ENCODE measurements around the gene CHAF1B. TPM values are rescaled to one million over a fixed set of nuclear protein-coding genes. Genes with fewer than 3 reads are reported as not detected.

CHAF1B gene
- total RNA-seq, 2 experiments from 2014 or later: 4.5 to 4.8 TPM

DNA sequence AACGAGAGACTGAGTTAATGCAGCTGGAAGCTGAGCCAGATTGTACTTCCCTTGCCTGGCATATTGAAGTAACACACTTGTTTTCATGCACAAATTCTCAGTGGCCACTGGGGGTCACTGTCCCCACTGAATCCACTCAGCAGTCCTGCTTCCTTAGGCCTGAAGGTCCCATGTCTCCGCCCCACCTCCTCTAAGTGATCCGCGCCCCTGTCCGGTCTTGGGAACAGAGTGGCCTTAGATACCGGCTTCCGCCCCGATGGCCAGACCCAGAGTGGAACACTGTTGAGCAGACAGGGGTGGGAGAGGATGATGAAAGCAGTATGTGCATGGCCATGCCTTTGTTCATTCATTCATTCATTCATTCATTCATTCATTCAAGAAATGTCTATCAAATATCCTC lies 34.8 kb downstream of the CHAF1B start:
- Histone ChIP-seq H3K4me3 (ENCODE audit: low read length) (no peak overlapping the region), H3K27ac (ENCODE audit: low read depth in 1 of 2, low read length in 2 of 2) (no peak overlapping the region), H3K9me3 (ENCODE audit: control insufficient read depth in 1 of 2, insufficient read depth in 1 of 2, low read length in 2 of 2) (no peaks in the 10 kb centered on the region), H3K36me3 (ENCODE audit: insufficient read depth, low read length) (peaks cover 7% of the 10 kb centered on the region), H3K4me1 (ENCODE audit: insufficient read depth, low read length) (no peaks in the 10 kb centered on the region), H3K27me3 (ENCODE audit: control insufficient read depth in 1 of 2, insufficient read depth in 2 of 2, low read length in 2 of 2) (no peaks in the 10 kb centered on the region)
- TF ChIP-seq, protein P1, sequence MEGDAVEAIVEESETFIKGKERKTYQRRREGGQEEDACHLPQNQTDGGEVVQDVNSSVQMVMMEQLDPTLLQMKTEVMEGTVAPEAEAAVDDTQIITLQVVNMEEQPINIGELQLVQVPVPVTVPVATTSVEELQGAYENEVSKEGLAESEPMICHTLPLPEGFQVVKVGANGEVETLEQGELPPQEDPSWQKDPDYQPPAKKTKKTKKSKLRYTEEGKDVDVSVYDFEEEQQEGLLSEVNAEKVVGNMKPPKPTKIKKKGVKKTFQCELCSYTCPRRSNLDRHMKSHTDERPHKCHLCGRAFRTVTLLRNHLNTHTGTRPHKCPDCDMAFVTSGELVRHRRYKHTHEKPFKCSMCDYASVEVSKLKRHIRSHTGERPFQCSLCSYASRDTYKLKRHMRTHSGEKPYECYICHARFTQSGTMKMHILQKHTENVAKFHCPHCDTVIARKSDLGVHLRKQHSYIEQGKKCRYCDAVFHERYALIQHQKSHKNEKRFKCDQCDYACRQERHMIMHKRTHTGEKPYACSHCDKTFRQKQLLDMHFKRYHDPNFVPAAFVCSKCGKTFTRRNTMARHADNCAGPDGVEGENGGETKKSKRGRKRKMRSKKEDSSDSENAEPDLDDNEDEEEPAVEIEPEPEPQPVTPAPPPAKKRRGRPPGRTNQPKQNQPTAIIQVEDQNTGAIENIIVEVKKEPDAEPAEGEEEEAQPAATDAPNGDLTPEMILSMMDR (IDR thresholded peaks at IDR 0.05): peak; percentile 44
- CTCF ChIA-PET: no interaction called here
- intact Hi-C loops (cut with DNase I, micrococcal nuclease): loop anchor here in 1 of 2 experiments (10.0 kb wide), 1 partner anchor 505 kb away; no protein-coding TSS in a partner anchor
- Mint-ChIP-seq H3K27me3 (no peaks in the 10 kb centered on the region), H3K27ac (no peak overlapping the region), H3K9me3 (no peaks in the 10 kb centered on the region), H3K36me3 (ENCODE audit: low read depth) (peaks cover 11% of the 10 kb centered on the region), H3K4me3 (no peak overlapping the region), H3K4me1 (ENCODE audit: low read depth) (no peaks in the 10 kb centered on the region)
- POLR2A ChIA-PET: no interaction called here
- DNase-seq: peak in 11 of 14 experiments; percentile 10 to 64 (median 30)
- ATAC-seq (ENCODE audit: poor library complexity): peak; percentile 49

DNA sequence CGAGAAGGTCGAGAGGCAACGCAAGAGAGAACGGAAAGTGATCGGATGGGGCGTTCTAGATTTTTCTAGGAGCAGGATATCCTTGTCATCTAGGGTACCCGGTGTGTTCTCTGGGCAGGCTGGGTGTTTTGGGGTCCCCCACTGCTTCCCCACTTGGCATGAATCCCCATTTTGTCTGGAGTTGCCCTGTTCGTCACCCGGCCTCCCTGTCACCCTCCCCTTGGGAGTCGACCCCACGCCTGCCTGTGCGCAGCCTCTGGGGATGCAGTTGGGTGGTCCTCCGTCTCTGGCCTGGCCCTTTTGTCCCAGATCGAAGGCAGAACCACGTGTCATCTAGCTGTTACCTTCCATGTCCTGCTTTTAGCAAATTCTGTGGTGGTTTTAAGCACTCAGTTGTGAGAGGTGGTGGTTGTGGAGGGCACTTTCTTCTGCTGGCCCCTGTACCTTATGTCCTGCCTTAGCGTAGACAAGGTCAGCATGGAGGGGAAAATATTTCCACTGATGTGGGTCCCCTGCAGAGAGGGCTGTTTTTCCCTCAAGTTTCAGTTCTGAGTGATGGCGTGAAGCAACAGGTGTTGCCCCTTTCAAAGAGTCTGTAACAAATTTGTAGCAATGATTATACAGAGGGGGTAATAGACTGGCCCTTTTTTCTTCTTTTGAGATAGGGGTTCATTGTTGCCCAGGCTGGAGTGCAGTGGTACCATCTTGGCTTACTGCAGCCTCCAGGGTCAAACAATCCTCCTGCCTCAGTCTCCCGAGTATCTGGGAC lies 35.6 kb downstream of the CHAF1B start:
- DNase-seq (no peak), ATAC-seq (ENCODE audit: poor library complexity) (no peak)
- Mint-ChIP-seq H3K36me3 (ENCODE audit: low read depth) (peaks cover 11% of the 10 kb centered on the region), H3K27ac (no peak overlapping the region), H3K4me3 (no peak overlapping the region), H3K27me3 (no peaks in the 10 kb centered on the region), H3K9me3 (no peaks in the 10 kb centered on the region), H3K4me1 (ENCODE audit: low read depth) (no peaks in the 10 kb centered on the region)
- no peak overlapping the region for H3K4me3 ChIP-seq (ENCODE audit: low read length)
- H3K27me3 ChIP-seq (ENCODE audit: control insufficient read depth in 1 of 2, insufficient read depth in 2 of 2, low read length in 2 of 2): no peaks in the 10 kb centered on the region
- H3K27ac ChIP-seq (ENCODE audit: low read depth in 1 of 2, low read length in 2 of 2): no peak overlapping the region
- intact Hi-C loops (cut with DNase I, micrococcal nuclease): loop anchor here in 1 of 2 experiments (10.0 kb wide), 1 partner anchor 504 kb away; no protein-coding TSS in a partner anchor
- POLR2A ChIA-PET: no interaction called here
- TF ChIP-seq, protein P1 (IDR thresholded peaks at IDR 0.05): no peak
- CTCF ChIA-PET: no interaction called here
- H3K4me1 ChIP-seq (ENCODE audit: insufficient read depth, low read length): no peaks in the 10 kb centered on the region
- no peaks in the 10 kb centered on the region for H3K9me3 ChIP-seq (ENCODE audit: control insufficient read depth in 1 of 2, insufficient read depth in 1 of 2, low read length in 2 of 2)
- H3K36me3 ChIP-seq (ENCODE audit: insufficient read depth, low read length): peaks cover 7% of the 10 kb centered on the region

DNA sequence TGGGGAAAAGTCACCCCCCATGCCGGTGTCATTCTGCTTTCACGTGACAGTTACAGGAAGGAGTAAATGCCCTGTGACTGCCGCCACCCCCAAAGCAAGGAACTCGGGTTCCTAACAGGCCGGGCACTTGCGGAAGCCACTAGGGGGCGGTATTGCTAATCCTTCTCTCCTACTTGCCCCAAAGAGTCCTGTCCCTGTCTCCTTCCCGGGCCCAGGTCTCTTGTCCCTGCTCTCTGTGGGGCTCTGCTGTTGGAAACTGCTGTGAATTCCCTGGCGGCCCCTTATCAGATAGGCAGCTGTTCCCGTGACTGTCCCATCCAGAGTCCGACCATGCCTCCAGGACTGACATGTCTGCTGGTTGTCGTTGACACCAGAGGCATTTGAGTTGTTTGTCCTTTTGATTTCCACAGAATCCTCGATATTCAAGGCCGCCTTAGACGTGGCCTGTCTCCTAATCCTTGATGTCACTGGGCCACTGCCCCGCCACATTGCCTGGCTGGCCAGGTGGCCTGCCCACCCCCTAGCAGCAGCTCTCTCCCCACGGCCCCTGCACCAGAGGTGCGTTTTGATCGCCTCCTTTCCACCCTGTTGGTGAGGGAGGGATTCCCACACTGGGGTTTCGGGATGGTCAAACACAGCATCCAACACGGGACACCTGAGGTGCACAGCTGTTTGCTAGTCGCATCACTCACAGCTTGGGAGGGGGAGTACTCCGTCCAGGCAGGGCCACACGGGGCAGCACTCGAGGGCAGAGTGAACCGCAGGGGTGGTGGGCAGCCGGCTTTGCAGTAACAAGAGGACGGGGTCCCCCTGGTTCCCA lies 37.3 kb downstream of the CHAF1B start:
- no peaks in the 10 kb centered on the region for H3K27me3 ChIP-seq (ENCODE audit: control insufficient read depth in 1 of 2, insufficient read depth in 2 of 2, low read length in 2 of 2)
- H3K9me3 Mint-ChIP-seq: no peaks in the 10 kb centered on the region
- no peak overlapping the region for H3K4me3 Mint-ChIP-seq
- no peak overlapping the region for H3K27ac Mint-ChIP-seq
- ChIA-PET POLR2A (no interaction called here), CTCF (no interaction called here)
- no peak overlapping the region for H3K27ac ChIP-seq (ENCODE audit: low read depth in 1 of 2, low read length in 2 of 2)
- H3K36me3 ChIP-seq (ENCODE audit: insufficient read depth, low read length): no peaks in the 10 kb centered on the region
- no peak for ATAC-seq (ENCODE audit: poor library complexity)
- H3K9me3 ChIP-seq (ENCODE audit: control insufficient read depth in 1 of 2, insufficient read depth in 1 of 2, low read length in 2 of 2): no peaks in the 10 kb centered on the region
- intact Hi-C loops (cut with DNase I, micrococcal nuclease): loop anchor here in 1 of 2 experiments (10.0 kb wide), 1 partner anchor 502 kb away; no protein-coding TSS in a partner anchor
- H3K27me3 Mint-ChIP-seq: no peaks in the 10 kb centered on the region
- H3K4me1 ChIP-seq (ENCODE audit: insufficient read depth, low read length): no peaks in the 10 kb centered on the region
- no peaks in the 10 kb centered on the region for H3K36me3 Mint-ChIP-seq (ENCODE audit: low read depth)
- TF ChIP-seq, protein P1 (IDR thresholded peaks at IDR 0.05): peak; percentile 25
- H3K4me3 ChIP-seq (ENCODE audit: low read length): no peak overlapping the region
- DNase-seq: peak in 4 of 14 experiments; percentile 10 to 56 (median 52)
- no peaks in the 10 kb centered on the region for H3K4me1 Mint-ChIP-seq (ENCODE audit: low read depth)

All from CD4-positive, alpha-beta T cell (primary cell).